GM12875 (cell line): ENCODE data around the gene GLG1.
"Not testable (repeated sequence)": the region's sequence is repeated elsewhere in the genome, so short reads cannot be mapped to it uniquely, and the experiment has no call there.

ENCODE experiments used
- H3K4me3 ChIP-seq: one replicate; pipeline ENCODE4 v1.5.1; 2011; ENCODE audit warnings: low read depth, low read length, control low read depth
- TF ChIP-seq, protein P1 (sequence below): IDR thresholded peaks from 2 replicates; pipeline ENCODE4 v1.5.1; 2011; ENCODE audit warnings: low read depth, mild to moderate bottlenecking, control low read depth, inconsistent platforms, low read length, moderate library complexity, borderline replicate concordance; ENCODE audit not compliant: insufficient read depth

Gene GLG1

GRCh38 chr16:74439685-74440084 lies 167.2 kb downstream of the GLG1 start:
- TF ChIP-seq, protein P1, sequence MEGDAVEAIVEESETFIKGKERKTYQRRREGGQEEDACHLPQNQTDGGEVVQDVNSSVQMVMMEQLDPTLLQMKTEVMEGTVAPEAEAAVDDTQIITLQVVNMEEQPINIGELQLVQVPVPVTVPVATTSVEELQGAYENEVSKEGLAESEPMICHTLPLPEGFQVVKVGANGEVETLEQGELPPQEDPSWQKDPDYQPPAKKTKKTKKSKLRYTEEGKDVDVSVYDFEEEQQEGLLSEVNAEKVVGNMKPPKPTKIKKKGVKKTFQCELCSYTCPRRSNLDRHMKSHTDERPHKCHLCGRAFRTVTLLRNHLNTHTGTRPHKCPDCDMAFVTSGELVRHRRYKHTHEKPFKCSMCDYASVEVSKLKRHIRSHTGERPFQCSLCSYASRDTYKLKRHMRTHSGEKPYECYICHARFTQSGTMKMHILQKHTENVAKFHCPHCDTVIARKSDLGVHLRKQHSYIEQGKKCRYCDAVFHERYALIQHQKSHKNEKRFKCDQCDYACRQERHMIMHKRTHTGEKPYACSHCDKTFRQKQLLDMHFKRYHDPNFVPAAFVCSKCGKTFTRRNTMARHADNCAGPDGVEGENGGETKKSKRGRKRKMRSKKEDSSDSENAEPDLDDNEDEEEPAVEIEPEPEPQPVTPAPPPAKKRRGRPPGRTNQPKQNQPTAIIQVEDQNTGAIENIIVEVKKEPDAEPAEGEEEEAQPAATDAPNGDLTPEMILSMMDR, result no peak

DNA sequence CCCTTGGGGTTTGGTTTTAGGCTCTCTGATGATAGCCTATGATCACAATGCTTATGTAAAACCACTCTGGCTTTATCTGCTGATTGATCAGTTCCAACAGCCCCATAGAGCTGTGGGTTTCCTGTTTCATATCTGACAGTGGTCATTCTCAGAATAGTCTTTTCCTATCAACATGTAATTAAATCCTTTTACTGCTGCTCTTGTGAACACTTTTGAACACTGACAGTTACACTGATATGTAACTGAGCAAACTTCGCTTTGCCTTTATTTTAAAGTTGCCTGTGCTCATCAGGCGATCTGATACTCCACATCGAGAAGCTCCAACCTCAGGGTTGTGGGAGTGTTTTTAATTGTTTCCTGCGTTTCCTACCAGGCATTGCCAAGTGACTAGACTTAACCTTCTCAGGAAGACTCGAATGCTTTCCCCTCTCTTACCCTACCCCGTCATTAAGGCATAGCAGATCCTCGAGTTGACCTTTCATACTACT lies 168.4 kb downstream of the GLG1 start:
- H3K4me3 ChIP-seq, result no peak overlapping the region
- TF ChIP-seq, protein P1, result no peak

More at GRCh38 chr16:74439685-74440084, 167.2 kb downstream of the GLG1 start:
- H3K4me3 ChIP-seq, result no peak overlapping the region

DNA sequence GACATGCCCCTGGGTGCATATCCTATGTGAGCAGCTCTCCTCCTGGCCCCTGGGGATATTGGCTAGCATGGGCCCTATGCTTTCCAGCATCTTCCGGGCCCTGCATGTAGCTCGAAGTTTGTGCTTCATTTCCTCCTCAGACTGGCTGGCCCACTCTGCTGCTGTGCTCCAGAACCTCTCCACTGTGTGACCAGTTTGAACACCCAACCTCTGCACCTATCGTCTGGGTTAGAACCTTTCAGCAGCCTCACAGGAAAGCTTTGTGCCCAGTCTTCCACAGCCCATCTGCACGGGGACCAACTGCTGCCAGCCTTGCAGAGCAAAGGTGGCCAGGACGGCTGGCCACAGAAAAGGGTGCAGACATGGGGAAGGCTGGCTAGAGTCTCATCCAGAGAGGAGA lies 175.4 kb downstream of the GLG1 start:
- TF ChIP-seq, protein P1, result no peak
- no peak overlapping the region for H3K4me3 ChIP-seq

DNA sequence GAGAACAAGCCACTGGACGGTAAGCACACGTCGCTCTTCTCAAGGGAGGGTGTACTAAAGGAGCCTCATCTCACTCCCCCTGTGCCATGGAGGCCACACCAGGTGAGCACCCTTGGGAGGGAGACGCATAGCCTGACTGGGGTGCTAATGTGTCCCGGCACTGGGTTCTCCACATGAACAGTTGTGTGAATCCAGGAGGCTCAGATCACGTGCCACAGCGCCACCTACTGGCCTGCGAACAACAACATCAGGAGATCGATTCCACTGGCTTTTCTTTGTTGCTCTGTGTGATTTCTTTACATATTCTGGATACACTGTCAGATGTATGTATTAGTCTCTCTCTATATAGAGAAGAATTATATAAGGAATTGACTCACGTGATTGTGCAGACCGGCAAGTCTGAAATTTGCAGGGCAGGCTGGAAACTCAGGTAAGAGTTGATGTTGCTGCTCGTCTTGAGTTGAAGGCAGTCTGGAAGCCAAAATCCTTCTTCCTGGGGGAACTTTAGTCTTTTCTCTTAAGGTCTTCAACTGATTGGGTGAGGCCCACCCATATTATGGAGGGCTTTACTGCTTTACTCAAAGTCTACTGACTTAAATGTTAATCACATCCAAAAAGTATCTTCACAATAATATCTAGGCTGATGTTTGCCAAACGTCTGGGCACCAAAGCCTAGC lies 176.7 kb downstream of the GLG1 start:
- TF ChIP-seq, protein P1, result peak; percentile 59
- not testable (repeated sequence) for H3K4me3 ChIP-seq

- H3K4me3 ChIP-seq, result not testable (repeated sequence)
Observed at GRCh38 chr16:74428493-74428892, 178.4 kb downstream of the GLG1 start.

GRCh38 chr16:74425751-74426150 lies 181.2 kb downstream of the GLG1 start:
- not testable (repeated sequence) for H3K4me3 ChIP-seq

DNA sequence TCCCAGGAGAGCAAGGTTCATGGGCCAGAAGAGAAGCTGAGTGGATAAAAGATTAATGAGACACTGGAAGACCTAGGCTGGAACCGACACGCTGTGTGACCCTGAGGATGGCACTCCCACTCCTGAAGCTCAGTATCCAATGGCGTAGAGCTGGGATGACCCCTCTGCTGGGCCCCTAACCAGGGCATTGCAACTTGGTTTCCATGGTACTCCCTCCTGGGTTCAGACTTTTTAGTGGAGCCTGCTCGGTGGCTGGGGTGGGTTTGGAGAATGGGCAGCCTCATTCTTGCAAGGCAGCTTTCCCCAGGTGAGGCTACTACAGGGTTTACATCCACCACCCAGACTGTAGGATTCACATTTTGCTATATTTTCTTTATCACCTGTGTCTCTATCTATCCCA lies 183.2 kb downstream of the GLG1 start:
- H3K4me3 ChIP-seq, result not testable (repeated sequence)

DNA sequence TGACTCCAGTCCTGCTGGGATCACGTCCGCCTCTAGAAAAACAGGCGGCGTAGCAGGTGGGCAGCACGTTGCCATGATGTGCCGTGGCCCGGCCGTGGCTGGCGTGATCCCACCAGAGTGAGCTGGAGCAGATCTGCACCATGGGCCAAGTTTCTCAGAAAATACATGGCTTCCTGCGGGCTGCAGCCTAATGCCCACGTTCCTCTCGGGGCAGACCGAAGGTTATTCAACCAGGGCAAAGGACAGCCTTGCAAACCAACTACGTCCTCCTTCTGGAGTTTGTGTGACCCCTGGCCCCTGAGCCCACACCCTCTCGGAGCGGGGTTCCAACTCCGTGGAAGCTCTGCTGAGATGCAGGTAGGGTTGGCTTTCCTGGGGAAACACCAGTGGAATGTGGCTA lies 184.8 kb downstream of the GLG1 start:
- not testable (repeated sequence) for H3K4me3 ChIP-seq

- H3K4me3 ChIP-seq, result not testable (repeated sequence)
Observed at GRCh38 chr16:74421482-74421785, 185.5 kb downstream of the GLG1 start.

DNA sequence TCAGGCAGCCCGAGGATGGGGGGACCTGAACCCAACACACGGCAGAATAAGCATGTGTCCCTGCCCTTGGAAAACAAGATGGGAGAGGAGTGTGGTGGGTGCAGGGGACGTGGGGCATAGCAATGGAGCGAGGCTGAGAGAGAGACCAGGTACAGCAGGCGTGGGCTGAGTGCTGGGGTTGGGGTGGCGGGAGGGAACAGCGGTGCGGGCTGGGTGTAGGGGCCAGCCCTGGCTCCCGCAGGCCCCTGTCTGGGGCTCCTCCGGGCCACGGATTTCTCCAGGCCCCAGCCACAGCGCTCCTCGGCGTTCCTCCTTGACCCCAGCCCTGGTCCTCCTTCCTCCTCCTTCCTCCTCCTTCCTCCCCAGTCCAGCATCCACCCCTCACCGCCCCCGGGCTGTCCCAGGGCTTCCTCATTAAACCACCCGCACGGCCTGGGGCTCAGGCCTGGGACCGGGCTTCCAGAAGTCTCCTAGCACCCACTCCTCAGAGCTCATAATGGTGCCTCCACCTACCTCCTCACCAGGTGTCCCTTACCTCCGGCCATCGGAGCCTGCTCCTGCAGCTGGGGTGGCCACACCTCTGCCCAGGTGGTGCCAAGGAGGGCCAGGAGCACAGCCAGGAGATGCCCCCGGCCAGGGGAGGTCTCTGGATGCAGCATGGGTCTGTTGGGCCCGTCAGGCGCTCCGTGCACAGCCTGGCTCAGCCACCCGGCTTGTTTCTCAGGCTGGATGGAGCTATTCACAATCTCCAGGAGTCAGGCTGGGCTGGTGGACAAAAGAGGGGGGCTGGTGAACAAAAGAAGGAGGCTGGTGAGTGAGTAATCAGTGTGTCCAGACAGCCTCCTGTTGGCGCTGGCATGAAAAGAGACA lies 186.1 kb downstream of the GLG1 start, which contains the start of gene CLEC18B:
CLEC18B (minus strand) TSS at position 867 of the 870 bp plus-strand sequence; CDS start at position 659, 208 bp downstream.
- not testable (repeated sequence) for H3K4me3 ChIP-seq

GRCh38 chr16:74419811-74420210 lies 187.1 kb downstream of the GLG1 start:
- not testable (repeated sequence) for H3K4me3 ChIP-seq

DNA sequence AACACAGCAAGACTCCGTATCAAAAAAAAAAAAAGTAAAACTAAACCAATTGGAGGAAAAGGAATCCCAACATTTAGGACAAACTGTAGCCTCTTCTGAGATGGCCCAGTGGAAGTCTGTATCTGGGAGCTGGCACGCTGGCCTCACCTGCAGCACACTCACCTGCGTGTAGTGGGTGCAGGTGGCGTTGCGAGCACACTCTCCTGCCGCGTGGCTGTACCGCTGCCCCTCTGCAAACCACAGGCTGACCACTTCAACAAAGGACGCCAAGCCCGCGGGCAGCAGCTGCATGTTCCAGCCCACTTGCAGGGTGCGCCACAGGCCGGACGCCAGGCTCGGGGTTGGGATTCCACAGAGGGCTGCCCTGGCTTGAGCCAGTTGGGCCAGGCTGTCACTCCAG lies 189.0 kb downstream of the GLG1 start:
- H3K4me3 ChIP-seq, result not testable (repeated sequence)

GRCh38 chr16:74413920-74414319 lies 193.0 kb downstream of the GLG1 start:
- not testable (repeated sequence) for H3K4me3 ChIP-seq

GRCh38 chr16:74413485-74413884 lies 193.4 kb downstream of the GLG1 start:
- H3K4me3 ChIP-seq, result not testable (repeated sequence)

GRCh38 chr16:74412775-74413390 lies 194.0 kb downstream of the GLG1 start:
- H3K4me3 ChIP-seq, result not testable (repeated sequence)
